OCI-LY7 (cell line): ENCODE results near the gene DYNLT5. TPM values are rescaled to one million over a fixed set of nuclear protein-coding genes. Genes with fewer than 3 reads are reported as not detected.
"Not testable (repeated sequence)": the region's sequence is repeated elsewhere in the genome, so short reads cannot be mapped to it uniquely, and the experiment has no call there.

Source experiments
- BruUV-seq: library from RNA; stranded (reverse); fragments of 400-500 nt; replicated peaks from 2 replicates; lab custom pipeline; 2021; lab: Mats Ljungman, UMichigan
- CTCF ChIA-PET: fragments of 300-600 bp; sonication (Branson Sonifier 250); formaldehyde crosslinking; loops from one replicate; lab custom pipeline; 2022; ENCODE audit warnings: antibody characterized with exemption; ENCODE audit not compliant: unreplicated experiment; lab: Charles Lee
- POLR2A ChIA-PET: fragments of 300-600 bp; sonication (Branson Sonifier 250); formaldehyde crosslinking; loops from one replicate; lab custom pipeline; 2022; ENCODE audit warnings: antibody characterized with exemption; lab: Charles Lee
- DNase-seq: peaks from one replicate; pipeline ENCODE4 v3.0.0-alpha.2; 2015; ENCODE audit warnings: low spot score
- H2AFZ ChIP-seq: fragments of 200-600 bp; sonication (generic), shearing (Covaris generic); 2 replicates; pipeline ENCODE4 v1.6.1; 2014; ENCODE audit warnings: mild to moderate bottlenecking, antibody characterized with exemption, low read length, moderate library complexity
- H3K27ac ChIP-seq: fragments of 200-600 bp; sonication (generic); 2 replicates; pipeline ENCODE4 v1.5.1; 2014; ENCODE audit warnings: mixed run types, low read depth, mild to moderate bottlenecking, moderate library complexity, low read length, inconsistent platforms; ENCODE audit not compliant: poor library complexity, severe bottlenecking
- H3K36me3 ChIP-seq: fragments of 200-600 bp; sonication (generic); 2 replicates; pipeline ENCODE4 v1.6.1; 2014; ENCODE audit warnings: mild to moderate bottlenecking, antibody characterized with exemption, low read length, moderate library complexity, mixed read lengths; ENCODE audit not compliant: insufficient read depth
- H3K4me1 ChIP-seq: fragments of 200-600 bp; sonication (generic); 2 replicates; pipeline ENCODE4 v1.5.1; 2014; ENCODE audit warnings: mild to moderate bottlenecking, low read length; ENCODE audit not compliant: insufficient read depth, poor library complexity, severe bottlenecking
- H3K4me2 ChIP-seq: fragments of 200-600 bp; sonication (generic); 2 replicates; pipeline ENCODE4 v1.6.1; 2014; ENCODE audit warnings: mild to moderate bottlenecking, low read length
- H3K4me3 ChIP-seq: fragments of 200-600 bp; sonication (generic); 2 replicates; pipeline ENCODE4 v1.5.1; 2014; ENCODE audit warnings: mild to moderate bottlenecking, low read depth, low read length; ENCODE audit not compliant: poor library complexity, severe bottlenecking
- H3K79me2 ChIP-seq: fragments of 200-600 bp; sonication (generic); 2 replicates; pipeline ENCODE4 v1.6.1; 2016; ENCODE audit warnings: low read depth, mild to moderate bottlenecking, low read length, moderate library complexity, mixed read lengths; ENCODE audit not compliant: insufficient read depth
- H3K9me2 ChIP-seq: fragments of 200-600 bp; sonication (generic); 2 replicates; pipeline ENCODE4 v1.6.1; 2016; ENCODE audit warnings: mild to moderate bottlenecking, low read length, mixed read lengths; ENCODE audit not compliant: insufficient read depth
- H3K9me3 ChIP-seq: fragments of 200-600 bp; sonication (generic); 2 replicates; pipeline ENCODE4 v1.6.1; 2014; ENCODE audit warnings: mild to moderate bottlenecking, mixed run types, low read length, mixed read lengths
- H4K20me1 ChIP-seq: fragments of 200-600 bp; sonication (generic); 2 replicates; pipeline ENCODE4 v1.6.1; 2014; ENCODE audit warnings: mild to moderate bottlenecking, antibody characterized with exemption, low read length, moderate library complexity, mixed read lengths; ENCODE audit not compliant: insufficient read depth
- CTCF ChIP-seq: fragments of 200-600 bp; sonication (generic); conservative IDR thresholded peaks from 2 replicates; pipeline ENCODE4 v1.5.1; 2014; ENCODE audit warnings: mild to moderate bottlenecking, antibody characterized with exemption, low read length, moderate library complexity, mixed read lengths
- EZH2phosphoT487 ChIP-seq: fragments of 200-600 bp; sonication (generic); IDR thresholded peaks from 2 replicates; pipeline ENCODE4 v1.6.1; 2018; ENCODE audit warnings: low read depth, borderline replicate concordance, mild to moderate bottlenecking, mixed run types, antibody characterized with exemption, low read length, moderate library complexity, mixed read lengths
- intact Hi-C: fragments of 100-400 bp; cut with micrococcal nuclease; formaldehyde crosslinking; loops from one replicate; pipeline ENCODE4 v1.10.0; 2022; ENCODE audit not compliant: unreplicated experiment
- total RNA-seq, 2 experiments: library from RNA; depleted of rRNA in 1 of 2; stranded (reverse); fragments of >200 nt in 1 of 2; shearing (Covaris generic) in 1 of 2; gene quantifications; 2 replicates each; pipeline ENCODE4 v1.2.3, GENCODE V29; 2014 to 2022

Gene DYNLT5
- total RNA-seq, 2 experiments from 2014 or later: 0.66 TPM; not detected in 1

GRCh38 chr1:66733348-66734017 is 18.8 kb upstream of the DYNLT5 start:
- Histone ChIP-seq H2AFZ (peak overlapping the region; percentile 70), H3K4me2 (peak overlapping the region; percentile 20; the same call in 1 of the 2 replicates), H3K4me3 (no peak overlapping the region), H3K4me1 (peaks cover 19% of the 10 kb centered on the region), H4K20me1 (no peaks in the 10 kb centered on the region), H3K36me3 (no peaks in the 10 kb centered on the region), H3K79me2 (no peaks in the 10 kb centered on the region), H3K9me2 (no peaks in the 10 kb centered on the region), H3K27ac (no peak overlapping the region), H3K9me3 (no peaks in the 10 kb centered on the region)
- POLR2A ChIA-PET: interaction anchor here (0.6 to 1.2 kb wide), 7 partner anchors 10 to 1644 kb away, joined by 3 to 4 read pairs (median 3); no protein-coding TSS in a partner anchor
- no TSS peak for BruUV-seq
- intact Hi-C loops: no loop called here
- peak; percentile 11 for DNase-seq
- CTCF ChIA-PET: interaction anchor here (0.6 kb wide), 1 partner anchor 107 kb away, joined by 3 read pairs; no protein-coding TSS in a partner anchor
- no peak for TF ChIP-seq EZH2phosphoT487
- peak; percentile 71 for TF ChIP-seq CTCF

GRCh38 chr1:66734531-66734930 is 17.7 kb upstream of the DYNLT5 start:
- DNase-seq, H3K9me3 ChIP-seq, H4K20me1 ChIP-seq, H3K4me2 ChIP-seq, H2AFZ ChIP-seq, H3K4me3 ChIP-seq, BruUV-seq, H3K79me2 ChIP-seq, CTCF ChIA-PET, intact Hi-C loops, H3K9me2 ChIP-seq, H3K27ac ChIP-seq, H3K36me3 ChIP-seq: not testable (repeated sequence)
- H3K4me1 ChIP-seq: peaks cover 27% of the 10 kb centered on the region
- POLR2A ChIA-PET: interaction anchor here (0.6 kb wide), 2 partner anchors 354 to 1643 kb away, joined by 3 read pairs; no protein-coding TSS in a partner anchor

GRCh38 chr1:66737836-66738235 is 14.4 kb upstream of the DYNLT5 start:
- Histone ChIP-seq H3K36me3 (no peaks in the 10 kb centered on the region), H3K4me3 (no peak overlapping the region), H3K4me2 (no peak overlapping the region), H3K27ac (no peak overlapping the region), H3K9me2 (no peaks in the 10 kb centered on the region), H2AFZ (no peak overlapping the region), H3K9me3 (no peaks in the 10 kb centered on the region), H4K20me1 (no peaks in the 10 kb centered on the region), H3K4me1 (peaks cover 22% of the 10 kb centered on the region), H3K79me2 (no peaks in the 10 kb centered on the region)
- intact Hi-C loops: no loop called here
- DNase-seq: no peak
- no peak for TF ChIP-seq EZH2phosphoT487
- no peak for TF ChIP-seq CTCF
- no TSS peak for BruUV-seq
- ChIA-PET CTCF (no interaction called here), POLR2A (interaction anchor here (0.6 to 1.1 kb wide), 5 partner anchors 19 to 1240 kb away, joined by 3 to 7 read pairs (median 6); no protein-coding TSS in a partner anchor)
